Subcutaneous abdominal adipose tissue (tissue), 5 donors: Measurements from ENCODE around the gene RCN1.
"Not testable (repeated sequence)": the region's sequence is repeated elsewhere in the genome, so short reads cannot be mapped to it uniquely, and the experiment has no call there.

Experiments used
- H3K27ac ChIP-seq: one replicate; pipeline ENCODE4 v1.7.0; 2013; ENCODE audit warnings: low read depth, mild to moderate bottlenecking, inconsistent platforms, low read length, moderate library complexity
- H3K27me3 ChIP-seq, 5 donors: one replicate each; pipeline ENCODE4 v1.7.0; 2013; ENCODE audit warnings: low read length in 5 of 5, inconsistent platforms in 1 of 5; ENCODE audit not compliant: control insufficient read depth in 5 of 5, insufficient read depth in 4 of 5
- H3K36me3 ChIP-seq, 5 donors: one replicate each; pipeline ENCODE4 v1.7.0; 2013; ENCODE audit warnings: low read length in 5 of 5; ENCODE audit not compliant: control insufficient read depth in 5 of 5, insufficient read depth in 5 of 5
- H3K4me1 ChIP-seq, 5 donors: one replicate each; pipeline ENCODE4 v1.7.0; 2013; ENCODE audit warnings: low read length in 5 of 5, mild to moderate bottlenecking in 3 of 5, moderate library complexity in 1 of 5; ENCODE audit not compliant: control insufficient read depth in 5 of 5, insufficient read depth in 5 of 5
- H3K4me3 ChIP-seq, 5 donors: one replicate each; pipeline ENCODE4 v1.7.0; 2013; ENCODE audit warnings: low read length in 5 of 5, low read depth in 1 of 5
- H3K9ac ChIP-seq, 5 donors: one replicate each; pipeline ENCODE4 v1.7.0; 2013; ENCODE audit warnings: low read length in 5 of 5, mild to moderate bottlenecking in 4 of 5, moderate library complexity in 3 of 5
- H3K9me3 ChIP-seq, 5 donors: one replicate each; pipeline ENCODE4 v1.7.0; 2013; ENCODE audit warnings: low read length in 5 of 5; ENCODE audit not compliant: control insufficient read depth in 5 of 5
- donor health status: healthy.
- donor health status: healthy.
- donor health status: healthy.
- donor health status: healthy.
- donor health status: healthy.

RCN1 gene

GRCh38 chr11:32059686-32060462 lies 31.0 kb upstream of the RCN1 start:
- no peaks in the 10 kb centered on the region for H3K9me3 ChIP-seq
- peaks cover 0 to 4% (median 0%) of the 10 kb centered on the region in 5 donors for H3K27me3 ChIP-seq
- H3K4me1 ChIP-seq: no peaks in the 10 kb centered on the region
- no peak overlapping the region for H3K4me3 ChIP-seq
- H3K27ac ChIP-seq: no peak overlapping the region
- H3K36me3 ChIP-seq: no peaks in the 10 kb centered on the region
- H3K9ac ChIP-seq: no peak overlapping the region

GRCh38 chr11:32062540-32062939 lies 28.3 kb upstream of the RCN1 start:
- Histone ChIP-seq H3K27ac (no peak overlapping the region), H3K36me3 (no peaks in the 10 kb centered on the region), H3K9me3 (no peaks in the 10 kb centered on the region), H3K27me3 (peaks cover 0 to 5% (median 0%) of the 10 kb centered on the region in 5 donors), H3K4me1 (no peaks in the 10 kb centered on the region), H3K9ac (no peak overlapping the region), H3K4me3 (no peak overlapping the region)

- H3K27me3 ChIP-seq, H3K9me3 ChIP-seq: not testable (repeated sequence)
Measured at GRCh38 chr11:32063031-32063430, 27.8 kb upstream of the RCN1 start.

GRCh38 chr11:32065865-32066629 lies 24.8 kb upstream of the RCN1 start:
- H3K27me3 ChIP-seq: peaks cover 3 to 16% (median 11%) of the 10 kb centered on the region in 5 donors

More at GRCh38 chr11:32063031-32063430, 27.8 kb upstream of the RCN1 start:
- not testable (repeated sequence) for H3K36me3 ChIP-seq, H3K27ac ChIP-seq, H3K4me3 ChIP-seq, H3K4me1 ChIP-seq, H3K9ac ChIP-seq

GRCh38 chr11:32068134-32068870 lies 22.6 kb upstream of the RCN1 start:
- Histone ChIP-seq H3K4me1 (peaks cover 0 to 2% (median 0%) of the 10 kb centered on the region in 5 donors), H3K4me3 (no peak overlapping the region), H3K27me3 (peaks cover 3 to 17% (median 11%) of the 10 kb centered on the region in 5 donors), H3K36me3 (no peaks in the 10 kb centered on the region), H3K9ac (no peak overlapping the region), H3K27ac (no peak overlapping the region), H3K9me3 (no peaks in the 10 kb centered on the region)

More at GRCh38 chr11:32065865-32066629, 24.8 kb upstream of the RCN1 start:
- Histone ChIP-seq H3K9me3 (no peaks in the 10 kb centered on the region), H3K27ac (no peak overlapping the region), H3K4me3 (no peak overlapping the region), H3K4me1 (no peaks in the 10 kb centered on the region), H3K36me3 (no peaks in the 10 kb centered on the region), H3K9ac (no peak overlapping the region)

- Histone ChIP-seq H3K4me3 (no peak overlapping the region), H3K9me3 (no peaks in the 10 kb centered on the region), H3K4me1 (peaks cover 0 to 5% (median 0%) of the 10 kb centered on the region in 5 donors), H3K27me3 (peaks cover 3 to 17% (median 11%) of the 10 kb centered on the region in 5 donors), H3K36me3 (no peaks in the 10 kb centered on the region), H3K27ac (no peak overlapping the region), H3K9ac (no peak overlapping the region)
Measured at GRCh38 chr11:32069361-32070058, 21.4 kb upstream of the RCN1 start.

GRCh38 chr11:32070692-32071091 lies 20.2 kb upstream of the RCN1 start:
- Histone ChIP-seq H3K27me3 (peaks cover 2 to 17% (median 11%) of the 10 kb centered on the region in 5 donors), H3K4me1 (peaks cover 0 to 10% (median 0%) of the 10 kb centered on the region in 5 donors), H3K4me3 (no peak overlapping the region), H3K36me3 (no peaks in the 10 kb centered on the region), H3K9ac (no peak overlapping the region), H3K27ac (no peak overlapping the region), H3K9me3 (no peaks in the 10 kb centered on the region)

GRCh38 chr11:32071811-32072210 lies 19.1 kb upstream of the RCN1 start:
- Histone ChIP-seq H3K4me3 (no peak overlapping the region), H3K36me3 (no peaks in the 10 kb centered on the region), H3K9ac (no peak overlapping the region), H3K27ac (no peak overlapping the region), H3K9me3 (no peaks in the 10 kb centered on the region), H3K27me3 (peaks cover 0 to 17% (median 11%) of the 10 kb centered on the region in 5 donors), H3K4me1 (peaks cover 0 to 10% (median 0%) of the 10 kb centered on the region in 5 donors)

- H3K4me1 ChIP-seq: peaks cover 0 to 10% (median 0%) of the 10 kb centered on the region in 5 donors
- no peaks in the 10 kb centered on the region for H3K36me3 ChIP-seq
- no peak overlapping the region for H3K4me3 ChIP-seq
- H3K27me3 ChIP-seq: peaks cover 0 to 12% (median 10%) of the 10 kb centered on the region in 5 donors
- no peak overlapping the region for H3K9ac ChIP-seq
- no peak overlapping the region for H3K27ac ChIP-seq
- no peaks in the 10 kb centered on the region for H3K9me3 ChIP-seq
Measured at GRCh38 chr11:32072872-32073643, 17.8 kb upstream of the RCN1 start.
